HG02870 (cell line): Measurements from ENCODE around the gene TDRD6.

ENCODE experiments used
- ATAC-seq: cut with Tn5 transposase; IDR thresholded peaks from one replicate; pipeline ENCODE4 v1.9.1; 2021; ENCODE audit warnings: mild to moderate bottlenecking, moderate library complexity; ENCODE audit not compliant: unreplicated experiment

TDRD6 gene

GRCh38 chr6:46688117-46688965 is 656 bp downstream of the TDRD6 start:
- no peak for ATAC-seq

- ATAC-seq, result no peak
Measured at GRCh38 chr6:46688966-46689335, 1.3 kb downstream of the TDRD6 start.

- ATAC-seq, result no peak
Measured at GRCh38 chr6:46689657-46690056, 2.0 kb downstream of the TDRD6 start.

- ATAC-seq, result no peak
Measured at GRCh38 chr6:46690141-46690755, 2.6 kb downstream of the TDRD6 start.

- ATAC-seq, result no peak
Measured at GRCh38 chr6:46690911-46691451, 3.3 kb downstream of the TDRD6 start.

- no peak for ATAC-seq
Measured at GRCh38 chr6:46699970-46700369, 12.3 kb downstream of the TDRD6 start.

- no peak for ATAC-seq
Measured at GRCh38 chr6:46704562-46704961, 16.9 kb downstream of the TDRD6 start.

- ATAC-seq, result peak; percentile 90
Measured at GRCh38 chr6:46706464-46706863, 18.8 kb downstream of the TDRD6 start.

- ATAC-seq, result no peak
Measured at GRCh38 chr6:46711491-46711890, 23.8 kb downstream of the TDRD6 start.

GRCh38 chr6:46715141-46715540 is 27.5 kb downstream of the TDRD6 start:
- ATAC-seq, result no peak

- ATAC-seq, result no peak
Measured at GRCh38 chr6:46719099-46719498, 31.4 kb downstream of the TDRD6 start.

- no peak for ATAC-seq
Measured at GRCh38 chr6:46720401-46720800, 32.7 kb downstream of the TDRD6 start.

GRCh38 chr6:46729787-46730326 is 42.2 kb downstream of the TDRD6 start:
- no peak for ATAC-seq

GRCh38 chr6:46730921-46731461 is 43.3 kb downstream of the TDRD6 start:
- no peak for ATAC-seq

- no peak for ATAC-seq
Measured at GRCh38 chr6:46733341-46733801, 45.7 kb downstream of the TDRD6 start.

GRCh38 chr6:46734867-46735719 is 47.4 kb downstream of the TDRD6 start, which contains the start of gene PLA2G7:
Gene PLA2G7, minus strand, starts transcription at chr6:46735375. Its CDS starts 12,484 bp downstream, at chr6:46722891.
- no peak for ATAC-seq

GRCh38 chr6:46735720-46736031 is 48.0 kb downstream of the TDRD6 start:
- no peak for ATAC-seq

GRCh38 chr6:46736906-46737305 is 49.2 kb downstream of the TDRD6 start:
- no peak for ATAC-seq

GRCh38 chr6:46741482-46741881 is 53.8 kb downstream of the TDRD6 start:
- ATAC-seq, result no peak

GRCh38 chr6:46741910-46742309 is 54.2 kb downstream of the TDRD6 start:
- ATAC-seq, result no peak
